IPS-18a (cell line): Measurements from ENCODE around the gene UBE2QL1.

Experiments
- H3K27ac ChIP-seq: one replicate; pipeline ENCODE4 v1.5.1; 2013; ENCODE audit warnings: low read length
- H3K27me3 ChIP-seq: one replicate; pipeline ENCODE4 v1.6.1; 2013; ENCODE audit warnings: mild to moderate bottlenecking, low read length; ENCODE audit not compliant: control insufficient read depth, insufficient read depth
- H3K36me3 ChIP-seq: one replicate; pipeline ENCODE4 v1.6.1; 2013; ENCODE audit warnings: low read depth, low read length; ENCODE audit not compliant: control insufficient read depth
- H3K4me1 ChIP-seq: one replicate; pipeline ENCODE4 v1.6.1; 2013; ENCODE audit warnings: low read depth, low read length; ENCODE audit not compliant: control insufficient read depth
- H3K4me3 ChIP-seq: one replicate; pipeline ENCODE4 v1.5.1; 2013; ENCODE audit warnings: low read length
- H3K9ac ChIP-seq: one replicate; pipeline ENCODE4 v1.6.1; 2013; ENCODE audit warnings: mild to moderate bottlenecking, low read length, moderate library complexity
- H3K9me3 ChIP-seq: one replicate; pipeline ENCODE4 v1.6.1; 2013; ENCODE audit warnings: low read depth, low read length; ENCODE audit not compliant: control insufficient read depth

UBE2QL1 gene

DNA sequence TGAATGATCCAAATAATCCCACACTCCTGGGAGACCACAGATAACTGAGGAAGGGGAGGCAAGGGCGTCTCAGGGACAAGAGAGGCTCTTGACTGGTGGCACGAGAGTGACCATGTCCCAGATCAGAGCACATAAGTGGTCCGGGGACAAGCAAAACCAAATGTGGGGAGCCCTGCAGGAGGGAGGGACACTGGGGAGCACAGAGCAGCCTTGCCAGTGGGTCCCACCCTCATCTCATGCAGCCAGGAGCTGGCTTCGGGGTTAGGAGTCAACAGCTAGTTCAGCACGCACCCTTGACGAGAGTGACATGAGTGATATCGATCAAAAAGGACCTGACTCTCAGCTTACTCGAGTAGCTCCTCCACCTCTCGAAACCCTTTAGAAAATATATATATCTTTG lies 16.5 kb upstream of the UBE2QL1 start:
- H3K27me3 ChIP-seq = peaks cover 22% of the 10 kb centered on the region
- no peak overlapping the region for H3K9ac ChIP-seq
- H3K27ac ChIP-seq = no peak overlapping the region
- H3K9me3 ChIP-seq = no peaks in the 10 kb centered on the region
- no peaks in the 10 kb centered on the region for H3K36me3 ChIP-seq
- H3K4me1 ChIP-seq = no peaks in the 10 kb centered on the region
- no peak overlapping the region for H3K4me3 ChIP-seq

DNA sequence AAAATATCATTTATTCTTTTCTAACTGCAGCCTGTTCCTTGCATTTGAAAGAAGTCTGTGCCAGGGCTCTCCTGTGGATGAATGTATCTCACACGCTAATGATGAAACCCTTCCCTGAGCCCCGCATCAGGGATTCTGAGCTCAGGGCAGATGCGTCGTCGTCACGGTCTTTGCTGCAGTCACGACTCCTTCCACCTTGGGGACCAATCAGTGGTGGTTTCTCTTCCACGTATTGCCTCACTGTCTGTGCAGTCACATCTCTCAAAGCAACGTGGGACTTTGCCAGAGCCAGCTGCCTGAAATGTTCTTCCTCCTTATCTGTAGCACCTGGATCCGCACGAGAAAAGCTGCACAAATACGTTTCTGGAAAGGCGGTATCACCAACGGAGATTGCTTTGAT lies 13.9 kb upstream of the UBE2QL1 start:
- Histone ChIP-seq H3K9ac (no peak overlapping the region), H3K27ac (no peak overlapping the region), H3K27me3 (peaks cover 22% of the 10 kb centered on the region), H3K4me3 (no peak overlapping the region), H3K9me3 (no peaks in the 10 kb centered on the region), H3K4me1 (no peaks in the 10 kb centered on the region), H3K36me3 (no peaks in the 10 kb centered on the region)

DNA sequence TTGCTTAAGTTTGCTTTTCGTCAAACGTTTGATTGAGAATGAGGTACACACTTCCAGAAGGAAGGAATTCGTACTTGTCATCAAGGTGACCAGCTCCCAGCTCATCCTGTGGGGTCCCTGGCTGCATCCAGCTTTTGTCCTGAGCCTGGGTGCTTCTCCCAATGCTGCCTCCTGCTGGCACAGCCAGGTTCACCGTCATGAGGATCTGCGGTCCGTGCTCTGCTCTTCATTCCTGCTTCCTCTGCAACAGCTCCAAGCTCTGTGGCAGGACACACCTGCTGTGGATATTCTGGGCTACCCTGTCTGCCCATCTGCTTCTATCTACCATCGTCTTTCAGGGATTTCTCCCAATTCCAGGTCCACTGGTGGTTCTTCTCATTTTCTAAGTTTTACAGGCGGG lies 13.3 kb upstream of the UBE2QL1 start:
- Histone ChIP-seq H3K27me3 (peaks cover 22% of the 10 kb centered on the region), H3K9me3 (no peaks in the 10 kb centered on the region), H3K4me1 (no peaks in the 10 kb centered on the region), H3K27ac (no peak overlapping the region), H3K9ac (no peak overlapping the region), H3K36me3 (no peaks in the 10 kb centered on the region), H3K4me3 (no peak overlapping the region)

DNA sequence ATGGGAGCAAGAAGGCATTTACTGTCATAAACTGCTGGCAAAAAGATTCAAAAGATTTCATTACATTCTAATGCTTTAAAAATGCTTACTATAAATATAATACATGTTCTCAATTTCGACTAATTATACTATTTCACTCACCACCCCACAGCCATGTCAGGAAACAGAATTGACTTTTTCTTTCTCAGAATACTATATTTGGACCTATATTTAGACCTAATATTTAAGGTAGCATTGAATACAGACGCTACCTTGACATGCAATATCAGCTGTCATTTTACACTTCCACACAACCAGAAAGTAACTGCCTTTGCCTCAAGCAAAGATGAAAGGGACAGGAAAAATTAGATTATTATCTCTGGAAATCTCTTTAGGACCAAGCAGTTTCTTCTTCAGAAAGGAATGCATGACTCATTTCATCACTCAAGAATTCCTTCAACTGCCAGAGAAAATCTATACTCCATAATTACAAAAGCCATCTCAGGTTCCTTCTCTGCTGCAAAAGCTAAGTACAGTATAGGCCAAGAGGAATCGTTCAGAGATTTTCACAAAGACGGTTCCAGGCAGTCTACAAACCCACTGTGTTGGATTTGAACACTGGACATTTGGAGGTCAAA lies 11.8 kb upstream of the UBE2QL1 start:
- Histone ChIP-seq H3K36me3 (no peaks in the 10 kb centered on the region), H3K27ac (no peak overlapping the region), H3K4me3 (no peak overlapping the region), H3K9ac (no peak overlapping the region), H3K4me1 (no peaks in the 10 kb centered on the region), H3K9me3 (no peaks in the 10 kb centered on the region), H3K27me3 (peaks cover 22% of the 10 kb centered on the region)

DNA sequence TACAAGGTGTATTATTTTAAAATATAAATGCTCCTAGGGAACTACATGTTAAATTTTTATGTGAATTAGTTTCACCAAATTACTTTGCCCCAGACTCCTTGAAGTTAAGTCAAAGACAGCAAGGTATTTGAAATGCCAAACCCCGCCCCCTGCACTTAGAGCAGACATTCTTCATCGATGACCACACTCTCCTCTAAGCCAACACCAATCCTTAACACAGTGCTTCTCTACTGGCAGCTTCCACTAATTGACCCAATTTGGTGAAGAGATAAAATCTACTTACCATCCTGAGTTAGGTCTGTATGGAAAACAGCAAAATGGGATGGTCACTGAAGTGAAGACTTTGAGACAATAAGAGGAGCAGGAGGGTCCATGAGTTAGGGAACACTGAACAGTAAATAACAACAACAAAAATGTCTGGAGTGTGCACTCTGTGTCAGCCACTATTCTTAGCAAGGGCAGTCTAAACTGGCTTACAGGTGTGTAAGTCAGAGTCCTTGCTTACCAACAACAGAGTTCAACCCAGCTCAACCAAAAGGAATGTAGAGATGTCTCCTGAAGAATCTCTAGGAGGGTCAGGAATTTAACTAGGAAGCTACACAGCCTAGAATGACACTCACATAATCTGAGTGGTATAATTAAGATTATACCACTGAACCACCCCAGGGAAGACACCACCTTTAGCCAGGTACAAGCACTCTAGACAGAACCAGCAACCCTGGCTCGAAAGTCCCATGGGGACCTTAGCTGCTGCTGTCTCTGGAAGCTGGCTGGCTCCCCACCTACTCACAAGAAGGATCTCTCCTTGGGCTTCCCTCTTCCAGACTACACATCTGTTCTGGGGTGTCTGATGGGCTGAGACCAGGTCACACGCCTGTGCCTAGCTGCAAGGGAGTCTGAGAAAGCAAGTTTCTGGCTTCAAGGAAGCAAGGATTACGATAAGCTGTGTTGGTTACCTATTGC lies 8.8 kb upstream of the UBE2QL1 start:
- Histone ChIP-seq H3K36me3 (no peaks in the 10 kb centered on the region), H3K27me3 (peaks cover 16% of the 10 kb centered on the region), H3K9me3 (no peaks in the 10 kb centered on the region), H3K4me3 (no peak overlapping the region), H3K9ac (no peak overlapping the region), H3K4me1 (no peaks in the 10 kb centered on the region), H3K27ac (no peak overlapping the region)

DNA sequence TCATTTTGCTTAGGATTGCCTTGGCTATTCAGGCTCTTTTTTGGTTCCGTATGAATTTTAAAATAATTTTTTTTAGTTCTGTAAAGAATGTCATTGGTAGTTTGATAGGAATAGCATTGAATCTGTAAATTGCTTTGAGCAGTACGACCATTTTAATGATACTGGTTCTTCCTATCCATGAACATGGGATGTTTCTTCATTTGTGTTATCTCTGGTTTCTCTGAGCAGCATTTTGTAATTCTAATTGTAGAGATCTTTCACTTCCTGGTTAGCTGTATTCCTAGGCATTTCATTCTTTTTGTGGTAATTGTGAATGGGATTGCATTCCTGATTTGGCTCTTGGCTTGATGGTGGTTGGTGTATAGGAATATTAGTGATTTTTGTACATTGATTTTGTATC lies 6.3 kb upstream of the UBE2QL1 start:
- Histone ChIP-seq H3K36me3 (no peaks in the 10 kb centered on the region), H3K9me3 (no peaks in the 10 kb centered on the region), H3K9ac (no peak overlapping the region), H3K27me3 (peaks cover 18% of the 10 kb centered on the region), H3K27ac (no peak overlapping the region), H3K4me3 (no peak overlapping the region), H3K4me1 (no peaks in the 10 kb centered on the region)

DNA sequence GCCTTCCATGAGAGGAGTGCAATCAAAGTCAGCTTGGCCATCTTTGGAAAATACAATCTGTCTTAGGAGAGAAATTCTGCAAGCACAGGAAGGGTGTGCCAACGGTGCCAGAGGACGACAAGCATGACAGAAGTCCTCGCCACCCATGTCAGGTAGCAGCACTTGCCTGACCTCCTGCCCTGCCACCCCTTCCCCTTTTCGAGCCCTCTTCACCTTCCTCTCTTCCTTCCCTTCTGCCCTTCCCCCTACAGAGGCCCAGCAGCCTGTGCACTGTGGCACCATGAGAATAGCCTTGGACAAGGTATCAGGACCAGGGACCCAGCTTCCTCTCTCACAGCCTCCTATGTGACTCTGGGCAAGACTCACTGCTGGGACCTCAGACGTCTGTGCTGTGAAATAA lies 5.3 kb upstream of the UBE2QL1 start:
- Histone ChIP-seq H3K9ac (no peak overlapping the region), H3K36me3 (no peaks in the 10 kb centered on the region), H3K4me1 (no peaks in the 10 kb centered on the region), H3K27ac (no peak overlapping the region), H3K4me3 (no peak overlapping the region), H3K9me3 (no peaks in the 10 kb centered on the region), H3K27me3 (peaks cover 27% of the 10 kb centered on the region)

DNA sequence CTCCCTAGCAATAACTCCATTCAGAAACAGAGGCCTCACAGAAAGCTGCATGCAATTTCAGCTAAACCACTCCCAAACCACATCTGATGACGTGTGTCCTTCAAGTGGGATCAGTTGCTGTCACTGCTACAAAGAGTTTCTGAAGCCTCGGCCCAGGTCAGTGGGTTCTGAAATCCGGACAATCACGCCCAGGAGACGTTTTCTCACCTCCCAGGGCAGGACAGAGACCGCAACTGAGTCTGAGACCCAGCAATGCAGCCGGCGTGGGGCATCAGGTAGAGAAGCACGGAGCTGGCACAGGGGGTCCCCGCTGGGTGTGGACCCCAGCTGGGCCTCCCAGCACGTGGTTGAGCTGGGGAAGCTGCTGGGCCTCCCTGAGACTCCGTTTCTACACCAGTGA lies 2.6 kb upstream of the UBE2QL1 start:
- Histone ChIP-seq H3K36me3 (no peaks in the 10 kb centered on the region), H3K4me3 (no peak overlapping the region), H3K27me3 (peaks cover 54% of the 10 kb centered on the region), H3K4me1 (peaks cover 10% of the 10 kb centered on the region), H3K9me3 (no peaks in the 10 kb centered on the region), H3K27ac (no peak overlapping the region), H3K9ac (no peak overlapping the region)

DNA sequence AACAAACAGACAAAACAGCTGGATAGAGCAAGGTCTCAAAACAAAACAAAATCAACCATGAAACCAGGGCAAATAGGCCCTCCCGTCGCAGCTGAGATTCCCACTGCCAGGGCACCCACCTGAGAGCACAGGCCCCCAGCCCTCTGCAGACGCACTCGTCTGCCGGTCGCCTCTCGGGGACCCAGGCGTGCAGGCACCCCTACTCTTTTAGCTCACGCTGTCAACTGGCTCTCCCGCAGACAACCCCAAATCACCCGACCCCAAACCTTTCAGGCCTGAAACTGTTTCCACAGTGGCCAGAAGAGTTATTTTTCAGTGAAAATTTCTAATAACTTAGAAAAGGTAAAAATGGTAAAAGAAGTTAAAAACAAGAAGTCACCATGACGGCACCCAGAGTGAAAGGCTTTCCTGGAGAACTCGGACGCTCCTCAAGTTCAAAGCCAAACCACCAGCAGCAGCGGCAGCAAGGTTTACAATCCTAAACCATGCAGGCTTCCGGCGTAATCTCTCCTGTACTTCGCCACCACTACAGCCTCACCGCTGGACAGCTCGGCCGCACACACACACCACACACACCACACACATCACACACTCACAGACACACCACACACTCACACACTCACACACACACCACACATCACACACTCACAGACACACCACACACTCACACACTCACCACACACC lies 1.9 kb upstream of the UBE2QL1 start:
- no peaks in the 10 kb centered on the region for H3K36me3 ChIP-seq
- no peaks in the 10 kb centered on the region for H3K9me3 ChIP-seq
- H3K27ac ChIP-seq = no peak overlapping the region
- H3K9ac ChIP-seq = no peak overlapping the region
- H3K4me3 ChIP-seq = no peak overlapping the region
- peaks cover 10% of the 10 kb centered on the region for H3K4me1 ChIP-seq
- peaks cover 61% of the 10 kb centered on the region for H3K27me3 ChIP-seq

DNA sequence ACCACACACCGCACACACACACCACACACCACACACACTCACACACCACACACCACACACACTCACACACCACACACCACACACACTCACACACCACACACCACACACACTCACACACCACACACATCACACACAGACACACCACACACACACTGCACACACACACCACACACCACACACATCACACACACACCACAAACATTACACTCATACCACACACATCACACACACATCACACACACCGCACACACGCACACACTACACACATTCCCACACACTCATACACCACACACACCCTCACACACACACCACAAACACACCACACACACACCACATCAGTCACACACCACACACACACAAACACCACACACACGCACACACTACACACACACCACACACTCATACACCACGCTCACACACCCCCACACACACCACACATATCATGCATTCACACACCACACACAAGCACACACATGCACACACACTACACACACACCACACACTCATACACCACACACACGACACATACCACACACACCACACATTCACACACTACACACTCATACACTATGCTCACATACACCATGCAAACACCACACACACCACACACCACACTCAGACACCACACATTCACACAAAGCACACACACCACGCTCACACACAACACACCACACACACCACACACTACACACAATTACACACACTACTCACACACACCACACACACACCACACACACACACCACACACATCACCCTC lies 1.1 kb upstream of the UBE2QL1 start:
- Histone ChIP-seq H3K4me3 (no peak overlapping the region), H3K9me3 (no peaks in the 10 kb centered on the region), H3K27ac (no peak overlapping the region), H3K27me3 (peaks cover 69% of the 10 kb centered on the region), H3K4me1 (peaks cover 10% of the 10 kb centered on the region), H3K9ac (no peak overlapping the region), H3K36me3 (no peaks in the 10 kb centered on the region)

DNA sequence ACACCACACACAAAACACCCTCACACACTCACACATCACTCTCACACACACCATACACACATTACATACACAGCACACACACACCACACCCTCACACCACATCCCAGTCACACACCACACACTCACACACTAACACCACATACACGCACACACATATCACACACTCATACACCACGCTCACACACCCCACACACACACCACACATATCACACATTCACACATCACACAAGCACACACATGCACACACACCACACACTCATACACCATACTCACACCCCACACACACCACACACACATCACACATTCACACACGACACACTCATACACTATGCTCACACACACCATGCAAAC lies 543 bp upstream of the UBE2QL1 start:
- Histone ChIP-seq H3K9me3 (no peaks in the 10 kb centered on the region), H3K9ac (no peak overlapping the region), H3K27me3 (peaks cover 75% of the 10 kb centered on the region), H3K4me1 (peaks cover 10% of the 10 kb centered on the region), H3K27ac (no peak overlapping the region), H3K36me3 (no peaks in the 10 kb centered on the region), H3K4me3 (no peak overlapping the region)
